Stomach (tissue), 4 donors: ENCODE data around the gene PTPRG.

ENCODE experiments used
- CTCF ChIP-seq, 7 experiments: fragments of 450-650 bp in 4 of 7; fragments of 200-600 bp in 3 of 7; sonication (generic) in 3 of 7; IDR thresholded peaks; one replicate each; pipeline ENCODE4 v1.5.1; 2016 to 2019; ENCODE audit warnings: antibody characterized with exemption in 7 of 7, control low read depth in 2 of 7, mild to moderate bottlenecking in 1 of 7
- EP300 ChIP-seq: sonication (generic); formaldehyde crosslinking; IDR thresholded peaks from one replicate; pipeline ENCODE4 v1.6.1; 2017; ENCODE audit warnings: antibody characterized with exemption
- POLR2A ChIP-seq, 4 donors: fragments of 450-650 bp; IDR thresholded peaks; one replicate each; pipeline ENCODE4 v1.6.1; 2016; ENCODE audit warnings: antibody characterized with exemption in 4 of 4, control low read depth in 2 of 4, mild to moderate bottlenecking in 1 of 4, moderate library complexity in 1 of 4

DNA sequence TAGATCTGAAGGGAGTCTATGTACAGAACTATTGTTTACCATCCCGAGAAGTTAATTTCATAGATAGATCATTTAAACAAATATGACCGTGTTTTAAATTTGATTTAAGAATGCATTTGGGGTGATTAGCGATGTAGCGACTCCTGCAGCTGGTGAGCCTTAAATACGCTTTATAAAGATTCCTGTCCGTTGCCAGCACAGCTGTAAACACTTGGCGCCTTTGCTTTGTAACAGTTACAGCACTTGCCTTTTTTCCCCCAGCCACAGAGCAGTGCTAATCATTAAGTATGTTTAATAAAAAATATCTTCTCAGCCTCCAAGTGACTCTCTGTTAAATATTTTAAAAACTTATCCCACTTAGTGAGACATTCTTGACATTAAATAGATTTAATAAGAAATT lies 478.2 kb downstream of the PTPRG start:
- TF ChIP-seq CTCF (IDR thresholded peaks at IDR 0.05) = no peak
- TF ChIP-seq POLR2A (IDR thresholded peaks at IDR 0.05) = no peak
- TF ChIP-seq EP300 = no peak
